ENCODE data around the gene PHACTR3.

The PHACTR3 gene

GRCh38 chr20:59656417-59656816 is 52.1 kb downstream of the PHACTR3 start:
- no peak for ATAC-seq (ENCODE audit: low read depth)
- no peak overlapping the region for H3K4me3 ChIP-seq (ENCODE audit: severe bottlenecking)
- TF ChIP-seq, protein P1, sequence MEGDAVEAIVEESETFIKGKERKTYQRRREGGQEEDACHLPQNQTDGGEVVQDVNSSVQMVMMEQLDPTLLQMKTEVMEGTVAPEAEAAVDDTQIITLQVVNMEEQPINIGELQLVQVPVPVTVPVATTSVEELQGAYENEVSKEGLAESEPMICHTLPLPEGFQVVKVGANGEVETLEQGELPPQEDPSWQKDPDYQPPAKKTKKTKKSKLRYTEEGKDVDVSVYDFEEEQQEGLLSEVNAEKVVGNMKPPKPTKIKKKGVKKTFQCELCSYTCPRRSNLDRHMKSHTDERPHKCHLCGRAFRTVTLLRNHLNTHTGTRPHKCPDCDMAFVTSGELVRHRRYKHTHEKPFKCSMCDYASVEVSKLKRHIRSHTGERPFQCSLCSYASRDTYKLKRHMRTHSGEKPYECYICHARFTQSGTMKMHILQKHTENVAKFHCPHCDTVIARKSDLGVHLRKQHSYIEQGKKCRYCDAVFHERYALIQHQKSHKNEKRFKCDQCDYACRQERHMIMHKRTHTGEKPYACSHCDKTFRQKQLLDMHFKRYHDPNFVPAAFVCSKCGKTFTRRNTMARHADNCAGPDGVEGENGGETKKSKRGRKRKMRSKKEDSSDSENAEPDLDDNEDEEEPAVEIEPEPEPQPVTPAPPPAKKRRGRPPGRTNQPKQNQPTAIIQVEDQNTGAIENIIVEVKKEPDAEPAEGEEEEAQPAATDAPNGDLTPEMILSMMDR (IDR thresholded peaks at IDR 0.05; ENCODE audit: poor library complexity, severe bottlenecking) = no peak
- H3K9me3 ChIP-seq (ENCODE audit: severe bottlenecking) = peaks cover 29% of the 10 kb centered on the region
- no peaks in the 10 kb centered on the region for H3K4me1 ChIP-seq (ENCODE audit: insufficient read depth, poor library complexity, severe bottlenecking)
- H3K27me3 ChIP-seq (ENCODE audit: insufficient read depth, poor library complexity, severe bottlenecking) = peaks cover 46% of the 10 kb centered on the region
- H3K27ac ChIP-seq (ENCODE audit: poor library complexity, severe bottlenecking) = no peak overlapping the region
- H3K36me3 ChIP-seq (ENCODE audit: low read depth) = no peaks in the 10 kb centered on the region
- DNase-seq (ENCODE audit: low spot score) = no peak

DNA sequence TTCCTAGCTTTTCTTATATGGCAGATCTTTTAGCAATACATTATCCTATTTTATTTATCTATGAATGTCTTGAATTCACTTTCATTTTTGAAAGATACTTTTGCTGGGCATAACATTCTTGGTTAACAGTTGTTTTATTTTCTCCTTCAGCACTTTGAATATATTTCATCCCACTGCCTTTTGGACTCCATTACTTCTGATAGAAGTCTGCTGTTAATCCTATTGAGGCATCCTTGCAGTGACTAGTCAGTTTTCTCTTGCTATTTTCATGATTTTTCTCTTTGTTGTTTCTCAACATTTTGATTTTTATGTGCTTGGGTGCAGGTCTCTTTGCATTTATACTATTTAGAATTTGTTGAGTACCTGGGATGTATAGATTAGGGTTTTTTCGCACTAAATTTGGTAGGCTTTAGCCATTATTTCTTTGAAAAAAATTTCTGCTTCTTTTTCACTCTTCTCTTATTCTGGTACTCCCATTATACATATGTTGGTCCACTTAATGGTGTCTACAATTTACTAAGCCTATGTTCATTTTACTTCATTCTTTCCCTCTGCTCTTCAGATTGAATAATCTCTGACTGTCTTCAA is 53.2 kb downstream of the PHACTR3 start:
- Histone ChIP-seq H3K4me1 (ENCODE audit: insufficient read depth, poor library complexity, severe bottlenecking) (no peaks in the 10 kb centered on the region), H3K27me3 (ENCODE audit: insufficient read depth, poor library complexity, severe bottlenecking) (peaks cover 51% of the 10 kb centered on the region), H3K36me3 (ENCODE audit: low read depth) (no peaks in the 10 kb centered on the region), H3K4me3 (ENCODE audit: severe bottlenecking) (no peak overlapping the region), H3K9me3 (ENCODE audit: severe bottlenecking) (peaks cover 29% of the 10 kb centered on the region), H3K27ac (ENCODE audit: poor library complexity, severe bottlenecking) (no peak overlapping the region)
- ATAC-seq (ENCODE audit: low read depth) (no peak), DNase-seq (ENCODE audit: low spot score) (no peak)
- TF ChIP-seq, protein P1 (IDR thresholded peaks at IDR 0.05; ENCODE audit: poor library complexity, severe bottlenecking) = no peak

GRCh38 chr20:59660471-59660870 is 56.1 kb downstream of the PHACTR3 start:
- H3K9me3 ChIP-seq (ENCODE audit: severe bottlenecking) = peaks cover 27% of the 10 kb centered on the region
- no peak overlapping the region for H3K27ac ChIP-seq (ENCODE audit: poor library complexity, severe bottlenecking)
- no peaks in the 10 kb centered on the region for H3K4me1 ChIP-seq (ENCODE audit: insufficient read depth, poor library complexity, severe bottlenecking)
- H3K36me3 ChIP-seq (ENCODE audit: low read depth) = no peaks in the 10 kb centered on the region
- ATAC-seq (ENCODE audit: low read depth) (no peak), DNase-seq (ENCODE audit: low spot score) (no peak)
- TF ChIP-seq, protein P1 (IDR thresholded peaks at IDR 0.05; ENCODE audit: poor library complexity, severe bottlenecking) = no peak
- no peak overlapping the region for H3K4me3 ChIP-seq (ENCODE audit: severe bottlenecking)
- peaks cover 54% of the 10 kb centered on the region for H3K27me3 ChIP-seq (ENCODE audit: insufficient read depth, poor library complexity, severe bottlenecking)

GRCh38 chr20:59661153-59661552 is 56.8 kb downstream of the PHACTR3 start:
- Histone ChIP-seq H3K36me3 (ENCODE audit: low read depth) (no peaks in the 10 kb centered on the region), H3K27me3 (ENCODE audit: insufficient read depth, poor library complexity, severe bottlenecking) (peaks cover 59% of the 10 kb centered on the region), H3K9me3 (ENCODE audit: severe bottlenecking) (peaks cover 23% of the 10 kb centered on the region), H3K27ac (ENCODE audit: poor library complexity, severe bottlenecking) (no peak overlapping the region), H3K4me3 (ENCODE audit: severe bottlenecking) (no peak overlapping the region), H3K4me1 (ENCODE audit: insufficient read depth, poor library complexity, severe bottlenecking) (no peaks in the 10 kb centered on the region)
- TF ChIP-seq, protein P1 (IDR thresholded peaks at IDR 0.05; ENCODE audit: poor library complexity, severe bottlenecking) = no peak
- ATAC-seq (ENCODE audit: low read depth) = no peak
- DNase-seq (ENCODE audit: low spot score) = peak; percentile 55

DNA sequence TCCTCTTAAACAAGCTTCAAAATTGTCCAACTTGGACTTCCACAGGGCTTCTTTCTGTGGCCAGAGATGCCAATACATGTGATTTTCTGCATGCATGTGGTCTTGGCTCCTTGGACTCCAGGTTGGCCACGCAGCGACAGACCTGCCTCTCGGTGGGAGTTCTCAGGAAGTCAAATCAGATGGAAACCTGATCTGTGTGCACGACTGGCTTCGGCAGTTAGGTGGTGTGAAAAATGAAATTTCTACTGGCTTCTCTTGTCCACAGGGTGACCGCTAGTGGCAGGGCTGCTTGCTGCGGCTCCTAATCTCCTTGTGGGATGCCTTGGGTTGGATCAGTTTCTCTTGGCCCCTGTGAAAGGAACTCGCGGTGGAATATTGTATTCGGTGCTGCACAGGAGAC is 57.3 kb downstream of the PHACTR3 start:
- no peaks in the 10 kb centered on the region for H3K36me3 ChIP-seq (ENCODE audit: low read depth)
- H3K4me3 ChIP-seq (ENCODE audit: severe bottlenecking) = no peak overlapping the region
- DNase-seq (ENCODE audit: low spot score) (peak; percentile 36), ATAC-seq (ENCODE audit: low read depth) (no peak)
- no peak overlapping the region for H3K27ac ChIP-seq (ENCODE audit: poor library complexity, severe bottlenecking)
- peaks cover 18% of the 10 kb centered on the region for H3K9me3 ChIP-seq (ENCODE audit: severe bottlenecking)
- TF ChIP-seq, protein P1 (IDR thresholded peaks at IDR 0.05; ENCODE audit: poor library complexity, severe bottlenecking) = no peak
- no peaks in the 10 kb centered on the region for H3K4me1 ChIP-seq (ENCODE audit: insufficient read depth, poor library complexity, severe bottlenecking)
- peaks cover 62% of the 10 kb centered on the region for H3K27me3 ChIP-seq (ENCODE audit: insufficient read depth, poor library complexity, severe bottlenecking)
